GM12872 (cell line): ENCODE data around the gene ZPR1.

Experiments
- TF ChIP-seq, protein P1 (sequence below): IDR thresholded peaks from 3 replicates; pipeline ENCODE4 v1.5.1; 2011; ENCODE audit warnings: low read depth, mild to moderate bottlenecking, low read length, moderate library complexity; ENCODE audit not compliant: insufficient read depth

The ZPR1 gene

DNA sequence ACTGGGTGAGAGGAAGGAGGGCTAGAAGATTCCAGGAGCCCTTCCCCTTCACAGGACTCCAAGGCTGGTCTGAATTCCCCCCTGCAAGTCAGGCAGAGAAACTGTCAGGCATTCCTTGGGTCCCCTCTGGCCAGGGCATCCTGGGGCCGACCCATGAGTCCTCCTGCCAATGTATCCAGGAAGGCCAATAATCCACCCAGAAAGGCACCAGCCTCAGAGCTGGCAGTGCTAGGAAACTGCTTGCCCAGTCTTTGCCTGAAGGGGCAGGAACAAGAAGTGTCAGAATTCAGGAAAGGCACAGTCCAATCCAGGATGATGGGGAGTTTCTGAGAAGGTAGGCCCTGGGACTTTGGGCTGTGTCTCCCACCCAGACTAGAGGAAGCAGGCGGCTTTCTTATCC is 56.0 kb downstream of the ZPR1 start:
- TF ChIP-seq, protein P1, sequence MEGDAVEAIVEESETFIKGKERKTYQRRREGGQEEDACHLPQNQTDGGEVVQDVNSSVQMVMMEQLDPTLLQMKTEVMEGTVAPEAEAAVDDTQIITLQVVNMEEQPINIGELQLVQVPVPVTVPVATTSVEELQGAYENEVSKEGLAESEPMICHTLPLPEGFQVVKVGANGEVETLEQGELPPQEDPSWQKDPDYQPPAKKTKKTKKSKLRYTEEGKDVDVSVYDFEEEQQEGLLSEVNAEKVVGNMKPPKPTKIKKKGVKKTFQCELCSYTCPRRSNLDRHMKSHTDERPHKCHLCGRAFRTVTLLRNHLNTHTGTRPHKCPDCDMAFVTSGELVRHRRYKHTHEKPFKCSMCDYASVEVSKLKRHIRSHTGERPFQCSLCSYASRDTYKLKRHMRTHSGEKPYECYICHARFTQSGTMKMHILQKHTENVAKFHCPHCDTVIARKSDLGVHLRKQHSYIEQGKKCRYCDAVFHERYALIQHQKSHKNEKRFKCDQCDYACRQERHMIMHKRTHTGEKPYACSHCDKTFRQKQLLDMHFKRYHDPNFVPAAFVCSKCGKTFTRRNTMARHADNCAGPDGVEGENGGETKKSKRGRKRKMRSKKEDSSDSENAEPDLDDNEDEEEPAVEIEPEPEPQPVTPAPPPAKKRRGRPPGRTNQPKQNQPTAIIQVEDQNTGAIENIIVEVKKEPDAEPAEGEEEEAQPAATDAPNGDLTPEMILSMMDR: no peak

DNA sequence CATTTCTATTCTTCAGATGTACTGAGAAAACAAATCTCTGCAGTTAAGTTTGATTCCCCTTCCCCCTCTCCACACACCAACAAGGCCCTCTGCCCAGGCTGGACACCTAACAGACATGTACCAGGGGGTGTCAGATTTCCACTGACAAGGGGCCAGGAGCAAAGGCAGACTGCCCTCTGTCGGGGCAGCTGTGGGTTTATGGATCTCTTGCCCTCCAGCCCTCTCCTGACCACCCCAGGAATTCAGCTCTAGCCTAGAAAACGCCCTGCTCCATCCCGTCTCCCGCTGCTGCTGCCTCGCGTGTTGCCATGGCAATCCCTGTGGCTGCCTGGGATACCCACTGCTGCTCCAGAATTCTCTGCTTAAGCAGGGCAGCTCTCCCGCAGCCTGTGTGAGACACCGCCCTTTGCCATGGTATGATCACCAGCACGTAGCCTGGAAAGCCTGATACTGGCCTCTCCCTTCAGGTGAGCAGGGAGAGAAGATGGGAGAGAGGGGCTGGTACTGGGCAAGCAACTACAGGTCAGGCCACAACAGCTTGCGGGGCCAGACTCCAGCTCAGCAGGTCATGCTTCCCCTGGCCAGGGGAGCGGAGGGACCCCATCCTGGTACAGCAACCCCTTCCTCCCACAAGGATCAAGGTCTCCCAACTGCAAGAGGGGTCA is 56.6 kb downstream of the ZPR1 start:
- TF ChIP-seq, protein P1: no peak

DNA sequence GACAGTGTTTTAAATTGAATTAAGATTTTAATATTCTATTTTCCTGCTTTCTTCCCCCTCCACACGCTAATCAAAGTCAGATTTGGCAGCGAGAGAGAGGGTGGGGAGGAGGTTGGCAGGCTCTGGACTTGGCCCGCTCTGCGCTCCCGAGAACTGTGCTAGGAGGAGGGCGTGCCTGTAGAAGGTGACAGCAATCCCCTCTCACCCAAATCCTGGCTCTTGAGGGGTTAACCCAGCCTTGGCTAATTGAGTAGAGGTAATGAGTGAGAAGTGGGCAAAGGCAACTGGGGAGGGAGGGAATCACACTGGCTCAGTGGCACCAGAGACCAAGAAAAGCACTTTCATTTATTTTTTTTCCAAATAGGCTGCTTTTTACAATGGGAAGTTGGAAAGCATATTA is 57.2 kb downstream of the ZPR1 start:
- TF ChIP-seq, protein P1: no peak

DNA sequence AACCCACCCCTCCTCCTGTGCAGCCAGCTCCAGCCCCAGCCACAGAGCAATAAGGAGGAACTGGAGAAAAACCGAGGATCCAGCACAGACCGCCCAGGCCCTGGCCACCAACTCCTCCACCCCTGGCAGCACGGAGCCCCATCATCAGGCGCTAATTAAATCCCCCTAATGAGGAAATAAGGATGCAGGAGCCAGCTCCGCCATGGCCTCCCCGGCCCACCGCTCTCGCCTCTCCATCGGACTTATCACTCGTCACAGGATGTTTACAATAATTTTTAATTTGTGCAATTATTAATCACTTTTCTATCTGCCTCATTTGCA is 57.6 kb downstream of the ZPR1 start:
- TF ChIP-seq, protein P1: no peak

DNA sequence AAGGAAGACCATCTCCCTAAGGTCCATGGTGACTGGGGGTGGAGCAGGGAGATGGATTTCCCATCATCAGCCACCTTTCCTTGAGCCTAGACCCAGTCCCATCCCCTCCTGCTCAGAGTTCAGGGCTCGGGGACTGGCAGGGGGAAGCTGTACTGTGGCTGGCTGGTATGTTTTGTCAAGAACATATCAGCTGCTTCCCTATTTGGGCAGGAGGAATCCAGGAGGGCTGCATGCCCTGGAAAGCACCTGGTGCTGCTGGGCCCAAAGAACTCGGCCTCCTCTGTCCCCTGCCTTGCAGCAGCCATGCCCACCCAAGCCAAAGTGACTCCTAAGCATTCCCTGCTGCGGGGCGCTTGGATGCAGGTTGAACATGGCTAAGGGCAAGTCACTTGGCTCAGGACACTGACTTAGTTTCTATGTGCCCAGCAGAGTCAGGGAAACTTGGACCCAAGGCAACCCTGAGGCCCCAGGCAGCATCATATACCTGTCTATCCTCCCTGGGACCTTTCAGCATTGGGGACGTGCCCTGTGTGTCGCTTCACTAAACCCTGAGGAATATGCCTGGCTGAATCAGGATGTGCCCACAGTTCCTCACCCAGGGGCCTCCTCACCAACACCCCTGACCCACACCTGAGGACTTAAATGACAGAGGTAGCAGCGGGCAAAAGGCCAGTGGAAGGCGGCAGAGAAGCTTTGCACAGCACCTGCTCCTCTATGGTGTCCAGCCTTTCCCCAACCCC is 58.2 kb downstream of the ZPR1 start:
- TF ChIP-seq, protein P1: no peak

DNA sequence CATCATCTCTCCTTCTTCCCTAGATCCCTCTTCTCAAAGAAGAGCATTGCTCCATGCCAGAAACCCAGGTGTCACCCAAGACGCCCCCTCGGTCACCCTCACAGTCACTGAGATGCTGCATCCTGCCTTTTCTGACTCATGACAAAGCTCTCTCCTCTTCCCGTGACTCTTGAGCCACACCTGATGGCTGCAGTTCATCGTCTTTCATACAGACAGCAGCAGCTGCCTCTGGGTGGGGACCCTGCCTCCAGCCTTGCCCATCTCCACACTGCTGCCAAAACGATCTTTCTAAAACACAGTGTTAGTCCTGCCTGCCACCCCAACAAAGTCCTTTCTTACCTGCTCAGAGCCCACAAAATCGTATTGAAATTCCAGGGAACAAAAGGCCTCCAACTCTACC is 59.8 kb downstream of the ZPR1 start:
- TF ChIP-seq, protein P1: no peak

DNA sequence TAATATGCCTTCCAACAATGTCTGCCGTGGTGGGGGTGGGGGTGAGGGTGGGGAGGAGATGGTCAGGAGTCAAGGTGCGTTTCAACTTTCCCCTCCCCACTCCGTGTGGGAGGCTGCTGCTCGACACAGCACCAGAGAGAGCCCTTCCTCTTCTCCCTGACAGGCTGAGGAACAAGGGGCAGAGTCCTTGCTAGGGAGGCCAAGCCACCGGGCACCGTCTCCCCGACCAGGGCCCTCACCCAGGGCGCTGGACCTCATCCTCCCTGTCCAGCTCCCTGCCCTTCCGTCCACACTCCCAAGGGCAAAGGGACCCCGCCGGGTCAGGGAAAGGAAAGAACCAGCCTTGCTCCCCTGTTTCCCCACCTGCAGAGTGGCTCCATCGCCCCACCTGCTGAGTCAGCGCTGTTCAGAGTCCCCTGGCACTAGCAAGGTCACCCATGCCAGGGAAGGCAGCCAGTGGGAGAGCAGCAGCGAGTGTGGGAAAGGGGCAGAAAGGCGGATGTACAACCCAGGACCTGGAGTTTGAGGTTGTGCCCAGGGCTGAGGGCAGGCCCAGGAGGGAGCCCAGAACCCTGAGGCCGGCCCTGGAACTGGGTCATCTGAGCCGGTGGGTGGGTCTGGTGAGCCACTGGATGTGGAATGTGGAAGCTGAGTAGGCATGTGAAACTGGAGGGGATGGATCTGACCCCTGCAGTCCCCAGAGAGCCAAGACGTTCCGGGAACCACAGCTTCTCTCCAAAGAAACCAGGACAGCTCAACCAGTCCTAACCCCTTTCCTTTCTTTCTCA is 62.2 kb downstream of the ZPR1 start:
- TF ChIP-seq, protein P1: no peak
